Pulmonary artery endothelial cell (primary cell): ENCODE results near the gene HSBP1L1. TPM values are rescaled to one million over a fixed set of nuclear protein-coding genes. Genes with fewer than 3 reads are reported as not detected.
"Not testable (repeated sequence)": the region's sequence is repeated elsewhere in the genome, so short reads cannot be mapped to it uniquely, and the experiment has no call there.

Experiments used
- DNase-seq: peaks from one replicate; pipeline ENCODE4 v3.0.0-alpha.2; 2011; ENCODE audit warnings: low read depth, low spot score
- total RNA-seq: library from RNA; depleted of rRNA; stranded (reverse); fragments of >200 nt; gene quantifications from 2 replicates; pipeline ENCODE4 v1.2.3, GENCODE V29; 2014

HSBP1L1 gene
- total RNA-seq, 1 donor from 2014 or later: 1.4 TPM

- DNase-seq: not testable (repeated sequence)
Measured at GRCh38 chr18:79960161-79960801, 4.2 kb upstream of the HSBP1L1 start.

DNA sequence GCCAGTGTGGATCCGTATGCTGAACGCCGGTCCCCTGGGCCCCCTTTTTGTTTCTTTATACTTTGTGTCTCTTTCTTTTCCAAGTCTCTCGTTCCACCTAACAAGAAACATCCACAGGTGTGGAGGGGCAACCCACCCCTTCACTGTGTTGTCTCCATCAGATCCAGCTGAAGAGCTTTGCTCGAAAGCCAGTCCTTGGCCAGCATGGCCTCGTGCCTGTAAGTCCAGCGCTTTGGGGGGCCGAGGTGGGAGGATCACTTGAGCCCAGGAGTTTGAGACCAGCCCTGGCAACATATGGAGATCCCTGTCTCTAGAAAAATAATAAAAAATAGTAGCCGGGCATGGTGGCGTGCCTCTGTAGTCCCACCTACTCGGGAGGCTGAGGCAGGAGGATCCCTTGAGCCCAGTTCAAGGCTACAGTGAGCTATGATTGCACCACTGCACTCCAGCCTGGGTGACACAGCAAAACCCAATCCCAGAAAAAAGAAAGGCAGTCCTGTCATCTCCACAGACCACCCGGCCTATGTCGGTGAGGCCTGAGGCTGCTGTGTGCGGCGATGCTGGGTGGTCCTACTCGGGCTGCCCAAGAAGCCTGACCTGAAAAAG lies 3.4 kb upstream of the HSBP1L1 start:
- DNase-seq: no peak

- DNase-seq: no peak
Measured at GRCh38 chr18:79961527-79962291, 2.7 kb upstream of the HSBP1L1 start.

DNA sequence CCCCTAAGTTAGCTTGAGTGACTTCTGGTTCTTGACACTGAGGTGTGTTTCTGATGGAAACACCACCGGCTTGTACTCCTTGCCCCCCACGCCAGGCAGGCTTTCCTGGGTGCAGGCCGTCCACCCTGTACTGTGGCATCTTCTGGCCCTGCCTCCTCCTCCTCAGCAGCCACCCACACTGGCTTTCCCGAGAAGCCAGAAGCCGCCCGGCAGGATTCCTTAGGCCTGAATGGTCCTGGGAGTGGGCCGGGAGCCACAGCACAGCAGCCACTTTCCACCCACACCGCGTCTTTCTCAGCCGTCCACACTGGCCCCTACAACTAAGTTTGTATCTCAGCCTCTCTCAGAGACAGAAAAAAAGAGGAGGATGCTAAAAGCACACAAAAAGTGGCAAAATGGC lies 2.1 kb upstream of the HSBP1L1 start:
- DNase-seq: no peak

DNA sequence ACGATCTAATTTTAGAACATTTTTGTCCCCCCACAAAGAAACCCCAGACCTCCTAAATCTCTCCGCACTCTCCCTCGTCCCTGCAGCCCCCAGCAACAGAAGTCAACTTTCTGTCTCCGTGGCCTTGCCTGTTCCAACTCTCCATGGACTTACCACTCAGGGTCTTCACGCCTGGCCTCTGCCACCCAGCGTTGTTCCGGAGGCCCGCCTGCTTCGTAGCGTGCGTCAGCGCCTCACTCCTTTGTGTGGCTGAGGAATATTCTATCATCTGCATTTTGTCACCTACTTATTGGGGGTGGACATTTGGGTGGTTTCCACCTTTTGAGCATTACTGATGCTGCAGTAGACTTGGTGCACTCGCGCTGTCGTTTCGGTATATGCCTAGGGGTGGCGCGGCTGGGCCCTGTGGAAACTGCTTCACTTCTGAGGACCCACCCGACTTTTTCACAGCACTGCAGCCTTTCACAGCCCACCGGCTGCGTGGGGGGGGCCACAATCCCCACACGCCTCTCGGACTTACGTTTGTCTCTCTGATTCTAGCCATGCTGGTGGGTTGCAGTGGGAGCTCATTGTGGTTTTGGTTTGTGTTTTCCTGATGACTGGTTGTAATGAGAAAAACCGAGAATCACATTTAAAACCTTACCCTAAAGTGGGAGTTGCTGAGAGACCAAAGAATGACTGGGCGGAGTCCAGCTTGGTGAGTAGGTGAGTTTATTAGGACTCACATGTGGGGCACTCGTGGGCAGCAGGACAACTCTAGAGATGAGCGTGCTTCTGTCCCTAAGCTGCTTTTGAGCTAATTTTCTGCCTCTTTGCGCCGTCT lies 1.4 kb upstream of the HSBP1L1 start:
- DNase-seq: no peak

- DNase-seq: no peak
Measured at GRCh38 chr18:79963658-79964329, 649 bp upstream of the HSBP1L1 start.

GRCh38 chr18:79965119-79965902 lies 868 bp downstream of the HSBP1L1 start:
- DNase-seq: peak; percentile 20

- DNase-seq: no peak
Measured at GRCh38 chr18:79970419-79971133, 6.1 kb downstream of the HSBP1L1 start.

GRCh38 chr18:79971211-79971952 lies 6.9 kb downstream of the HSBP1L1 start:
- no peak for DNase-seq

GRCh38 chr18:79971986-79972385 lies 7.5 kb downstream of the HSBP1L1 start:
- no peak for DNase-seq

- no peak for DNase-seq
Measured at GRCh38 chr18:79972720-79973119, 8.3 kb downstream of the HSBP1L1 start.

DNA sequence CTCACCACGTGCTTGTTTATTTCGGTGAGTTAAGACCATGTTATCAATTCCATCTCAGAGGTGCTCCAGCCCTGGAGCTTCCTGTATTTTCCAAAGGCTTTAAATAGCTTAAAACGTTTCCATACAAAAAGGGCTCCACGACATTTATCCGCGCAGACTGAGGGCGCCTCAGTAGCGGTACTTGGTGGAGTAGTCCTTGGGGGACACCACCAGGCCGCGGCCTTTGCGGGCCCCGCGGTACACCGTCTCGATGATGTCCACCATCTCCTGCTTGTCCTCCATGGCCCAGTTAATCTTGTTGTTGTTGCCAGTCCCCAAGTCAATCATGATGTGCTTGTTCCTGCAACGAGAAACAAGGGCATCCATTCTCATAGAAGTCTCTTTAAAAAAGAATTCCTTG lies 9.1 kb downstream of the HSBP1L1 start:
- no peak for DNase-seq

DNA sequence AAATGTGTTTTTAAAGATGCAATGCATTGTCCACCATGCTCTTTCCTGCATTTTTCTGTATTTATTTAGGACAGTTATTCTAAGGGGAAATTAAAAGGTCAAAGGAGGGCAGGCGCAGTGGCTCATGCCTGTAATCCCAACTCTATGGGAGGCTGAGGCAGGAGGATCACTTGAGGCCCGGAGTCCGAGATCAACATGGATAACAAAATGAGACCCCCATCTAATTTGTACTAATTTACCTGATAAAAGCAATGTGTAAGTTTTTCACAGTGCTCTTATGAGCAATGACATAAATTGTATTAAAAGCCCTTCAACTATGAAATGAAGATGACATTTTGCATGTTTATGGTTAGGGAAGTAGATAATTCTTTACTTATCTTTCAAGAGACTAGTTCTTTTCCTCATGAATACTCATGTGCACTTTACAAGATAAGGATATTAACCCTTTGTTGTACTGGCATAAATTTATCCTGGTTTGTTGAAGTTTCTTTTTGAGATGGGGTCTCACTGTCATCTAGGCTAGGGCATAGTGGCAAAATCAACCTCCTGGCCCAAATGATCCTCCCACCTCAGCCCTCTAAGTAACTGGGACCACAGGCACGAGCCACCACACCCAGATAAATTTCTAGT lies 9.7 kb downstream of the HSBP1L1 start:
- no peak for DNase-seq

- DNase-seq: no peak
Measured at GRCh38 chr18:79975043-79975442, 10.6 kb downstream of the HSBP1L1 start.

DNA sequence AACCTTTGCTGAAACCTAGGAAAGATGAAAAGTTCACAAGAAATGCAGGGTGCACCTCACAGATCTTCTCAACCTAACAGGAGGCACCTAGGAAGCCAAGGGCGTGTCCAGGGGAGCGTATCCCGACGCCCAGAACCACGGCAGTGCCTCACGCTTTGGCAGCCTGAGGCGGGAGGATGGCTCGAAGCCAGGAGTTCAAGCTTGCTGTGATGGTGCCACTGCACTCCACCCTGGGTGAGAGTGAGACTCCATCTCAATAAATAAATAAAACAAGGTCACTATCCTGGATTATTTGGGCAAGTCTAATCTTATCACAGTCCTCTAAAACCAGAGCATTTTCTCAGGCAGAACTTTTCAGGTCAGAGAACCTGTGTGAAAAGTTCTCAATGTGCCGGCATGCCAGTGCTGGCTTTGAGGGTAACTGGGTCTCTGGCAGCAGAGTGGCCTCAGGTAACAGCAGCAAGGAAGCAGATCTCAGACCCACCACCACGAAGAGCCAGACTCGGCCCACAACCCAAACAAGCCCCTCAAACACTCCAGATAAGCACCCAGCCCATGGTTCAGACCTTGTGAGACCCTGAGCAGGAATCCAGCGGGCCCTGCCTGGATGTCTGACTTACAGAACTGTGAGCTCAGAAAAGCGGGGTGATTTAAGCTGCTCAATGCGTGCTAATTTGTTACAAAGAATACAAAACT lies 11.7 kb downstream of the HSBP1L1 start:
- DNase-seq: no peak

DNA sequence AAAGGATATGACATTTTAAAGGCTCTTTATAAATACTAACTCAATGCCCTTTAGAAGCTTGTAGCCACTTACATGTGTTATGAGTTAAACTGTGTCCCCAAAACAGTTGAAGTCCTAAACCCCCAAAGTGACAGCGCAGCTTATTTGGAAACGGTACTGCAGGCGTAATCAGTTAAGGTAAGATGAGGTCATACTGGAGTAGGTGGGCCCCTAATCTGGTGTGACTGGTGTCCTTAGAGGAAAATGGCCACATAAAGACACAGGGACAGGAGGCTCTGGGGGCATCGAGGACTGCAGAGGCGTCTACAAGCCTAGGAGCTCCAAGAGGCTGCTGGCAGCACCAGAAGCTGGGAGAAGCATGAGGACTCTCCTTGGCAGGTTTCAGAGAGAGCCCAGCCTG lies 15.4 kb downstream of the HSBP1L1 start:
- DNase-seq: no peak

GRCh38 chr18:79980585-79980984 lies 16.1 kb downstream of the HSBP1L1 start:
- DNase-seq: no peak

DNA sequence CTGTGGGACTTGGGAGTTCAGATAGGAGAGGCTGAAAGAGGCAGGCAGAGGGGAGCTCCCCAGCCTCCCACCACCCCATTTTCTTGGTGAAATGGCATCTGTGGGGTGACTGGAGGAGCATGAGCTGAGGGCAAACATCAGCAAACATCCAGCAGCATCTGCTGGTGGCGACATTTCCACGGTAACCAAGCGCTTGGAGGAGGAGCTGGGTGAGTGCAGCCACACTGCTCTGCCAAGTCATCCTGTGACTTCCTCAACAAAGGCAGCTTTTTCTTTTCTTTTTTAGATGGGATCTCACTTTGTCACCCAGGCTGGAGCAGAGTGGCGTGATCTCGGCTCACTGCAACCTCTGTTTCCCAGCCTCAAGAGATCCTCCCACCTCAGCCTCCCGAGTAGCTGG lies 18.3 kb downstream of the HSBP1L1 start:
- DNase-seq: no peak
